IMR-90 (cell line): ENCODE results near the gene HTR3E. TPM values are rescaled to one million over a fixed set of nuclear protein-coding genes. Genes with fewer than 3 reads are reported as not detected.

Experiments
- ATAC-seq: fragments of 200-7000 bp; cut with Tn5 transposase; 2 replicates; pipeline ENCODE4 v1.9.1; 2020; ENCODE audit warnings: low read depth, mild to moderate bottlenecking, moderate library complexity
- BruUV-seq: library from RNA; stranded (reverse); fragments of 400-500 nt; replicated peaks from 2 replicates; lab custom pipeline; 2021; lab: Mats Ljungman, UMichigan
- CTCF ChIA-PET: fragments of 300-600 bp; formaldehyde crosslinking; extraction: SDS; loops from one replicate; lab custom pipeline; 2021; ENCODE audit warnings: antibody characterized with exemption; lab: Yijun Ruan, JAX
- POLR2A ChIA-PET: fragments of 300-600 bp; sonication (Branson Sonifier 250); formaldehyde crosslinking; loops from one replicate; lab custom pipeline; 2022; ENCODE audit warnings: antibody characterized with exemption; ENCODE audit not compliant: unreplicated experiment; lab: Charles Lee
- DNase-seq: peaks from one replicate; pipeline ENCODE4 v3.0.0; 2013
- H2AFZ ChIP-seq: replicated peaks from 2 replicates; pipeline ENCODE3; 2013; ENCODE audit warnings: low read length, mild to moderate bottlenecking; ENCODE audit not compliant: poor library complexity
- H2AK5ac ChIP-seq: 2 replicates; pipeline ENCODE4 v1.6.1; 2013; ENCODE audit warnings: low read depth, low read length, inconsistent platforms
- H2AK9ac ChIP-seq: replicated peaks from 2 replicates; pipeline ENCODE3; 2013; ENCODE audit warnings: mild to moderate bottlenecking, low read depth, low read length, moderate library complexity; ENCODE audit not compliant: poor library complexity
- H2BK120ac ChIP-seq: 2 replicates; pipeline ENCODE4 v1.6.1; 2013; ENCODE audit warnings: low read depth, low read length, inconsistent platforms
- H2BK15ac ChIP-seq: 3 replicates; pipeline ENCODE4 v1.6.1; 2013; ENCODE audit warnings: low read depth, low read length, inconsistent platforms
- H2BK20ac ChIP-seq: 2 replicates; pipeline ENCODE4 v1.6.1; 2013; ENCODE audit warnings: low read depth, mild to moderate bottlenecking, inconsistent platforms, low read length, moderate library complexity
- H2BK5ac ChIP-seq: 2 replicates; pipeline ENCODE4 v1.6.1; 2013; ENCODE audit warnings: mild to moderate bottlenecking, low read depth, low read length, inconsistent platforms; ENCODE audit not compliant: poor library complexity, severe bottlenecking
- H3K14ac ChIP-seq: replicated peaks from 2 replicates; pipeline ENCODE4 v1.6.1; 2013; ENCODE audit warnings: low read depth, low read length, inconsistent platforms
- H3K18ac ChIP-seq: 2 replicates; pipeline ENCODE4 v1.6.1; 2013; ENCODE audit warnings: low read depth, low read length, control low read depth
- H3K23ac ChIP-seq: 2 replicates; pipeline ENCODE4 v1.6.1; 2013; ENCODE audit warnings: low read depth, low read length, inconsistent platforms
- H3K27ac ChIP-seq: 2 replicates; pipeline ENCODE4 v1.5.1; 2013; ENCODE audit warnings: mild to moderate bottlenecking, control low read depth, low read length; ENCODE audit not compliant: insufficient read depth
- H3K27me3 ChIP-seq: 2 replicates; pipeline ENCODE4 v1.6.1; 2013; ENCODE audit warnings: low read length; ENCODE audit not compliant: control insufficient read depth, insufficient read depth
- H3K36me3 ChIP-seq: 2 replicates; pipeline ENCODE4 v1.6.1; 2013; ENCODE audit warnings: low read length, mixed read lengths; ENCODE audit not compliant: control insufficient read depth, insufficient read depth
- H3K4ac ChIP-seq: 2 replicates; pipeline ENCODE4 v1.6.1; 2013; ENCODE audit warnings: low read depth, low read length, inconsistent platforms
- H3K4me1 ChIP-seq: 2 replicates; pipeline ENCODE4 v1.6.1; 2013; ENCODE audit warnings: low read length, mixed read lengths; ENCODE audit not compliant: control insufficient read depth, insufficient read depth
- H3K4me2 ChIP-seq: 2 replicates; pipeline ENCODE4 v1.6.1; 2013; ENCODE audit warnings: low read depth, mild to moderate bottlenecking, control low read depth, low read length, moderate library complexity
- H3K4me3 ChIP-seq: 2 replicates; pipeline ENCODE4 v1.5.1; 2013; ENCODE audit warnings: low read depth, mild to moderate bottlenecking, control low read depth, low read length, moderate library complexity; ENCODE audit not compliant: insufficient read depth
- H3K56ac ChIP-seq: 2 replicates; pipeline ENCODE4 v1.6.1; 2013; ENCODE audit warnings: low read length, inconsistent platforms; ENCODE audit not compliant: insufficient read depth; ENCODE audit errors: extremely low read depth
- H3K79me1 ChIP-seq, 2 experiments: 2 replicates each; pipeline ENCODE4 v1.6.1; 2013; ENCODE audit warnings: low read length in 2 of 2, inconsistent platforms in 1 of 2, low read depth in 1 of 2
- H3K9ac ChIP-seq: 2 replicates; pipeline ENCODE4 v1.6.1; 2013; ENCODE audit warnings: low read depth, low read length, control low read depth
- H3K9me1 ChIP-seq: 2 replicates; pipeline ENCODE4 v1.6.1; 2013; ENCODE audit warnings: low read length, inconsistent platforms; ENCODE audit not compliant: insufficient read depth
- H3K9me3 ChIP-seq: 2 replicates; pipeline ENCODE4 v1.6.1; 2013; ENCODE audit warnings: low read length; ENCODE audit not compliant: control insufficient read depth, insufficient read depth
- H4K20me1 ChIP-seq: 2 replicates; pipeline ENCODE4 v1.6.1; 2013; ENCODE audit warnings: low read length, inconsistent platforms; ENCODE audit not compliant: insufficient read depth
- H4K5ac ChIP-seq: 2 replicates; pipeline ENCODE4 v1.6.1; 2013; ENCODE audit warnings: mild to moderate bottlenecking, low read depth, low read length, control low read depth
- H4K8ac ChIP-seq, 2 experiments: 2 replicates each; pipeline ENCODE4 v1.6.1; 2013; ENCODE audit warnings: low read depth in 2 of 2, low read length in 2 of 2, control low read depth in 1 of 2, inconsistent platforms in 1 of 2
- H4K91ac ChIP-seq: 2 replicates; pipeline ENCODE4 v1.6.1; 2013; ENCODE audit warnings: low read depth, low read length, inconsistent platforms; ENCODE audit not compliant: insufficient read depth
- CEBPB ChIP-seq: IDR thresholded peaks from 2 replicates; pipeline ENCODE4 v1.6.1; 2012; ENCODE audit warnings: low read depth, low read length, improper control_type of control experiment
- FOS ChIP-seq: fragments of 150-350 bp; IDR thresholded peaks from 2 replicates; pipeline ENCODE4 v1.6.1; 2016; ENCODE audit warnings: low read depth, low read length
- WGBS, 2 experiments: methylation state at CpG; one replicate each; pipeline versions ENCODE4 v1.1.5 to v1.1.7; 2013; ENCODE audit warnings: missing lambda C conversion rate in 2 of 2; ENCODE audit not compliant: insufficient read length in 1 of 2; ENCODE audit errors: extremely low coverage in 2 of 2; 5-methylcytosine and 5-hydroxymethylcytosine counted together
- dilution Hi-C: fragments of 300-500 bp; cut with HindIII; formaldehyde crosslinking; loops from one replicate; pipeline ENCODE4 v1.14.3; 2018; ENCODE audit warnings: low sequenced_read_pairs; ENCODE audit not compliant: unreplicated experiment
- in situ Hi-C: fragments of 300-500 bp; cut with MboI; formaldehyde crosslinking; loops from 3 replicates; pipeline ENCODE4 v1.14.3; 2019; ENCODE audit warnings: low sequenced_read_pairs, inconsistent platforms, mixed read lengths
- intact Hi-C: fragments of 100-400 bp; cut with micrococcal nuclease; formaldehyde crosslinking; loops from 2 replicates; pipeline ENCODE4 v1.10.0; 2022
- polyA plus RNA-seq, 3 experiments: library from polyadenylated mRNA; depleted of rRNA; stranded (reverse); fragments of >200 nt; gene quantifications; 2 replicates each; pipeline ENCODE4 v1.2.3, GENCODE V29; 2012; ENCODE audit warnings: low replicate concordance in 1 of 3
- total RNA-seq: library from RNA; depleted of rRNA; stranded (reverse); fragments of >200 nt; gene quantifications from 2 replicates; pipeline ENCODE4 v1.2.3, GENCODE V29; 2012

HTR3E gene
- total and polyA plus RNA-seq, 2 of the 4 experiments (the other 2 are of a cell fraction): not detected

GRCh38 chr3:184144505-184144904, 47.6 kb downstream of the HTR3E start:
- Histone ChIP-seq H3K18ac (no peak overlapping the region), H2AK9ac (no peak overlapping the region), H3K27me3 (no peaks in the 10 kb centered on the region), H3K56ac (no peak overlapping the region), H2BK20ac (no peak overlapping the region), H3K4me1 (0 out of 2 replicates have a peak, but pooled peaks cover 2% of the 10 kb centered on the region), H2BK120ac (no peak overlapping the region), H3K9me3 (no peaks in the 10 kb centered on the region), H4K5ac (no peak overlapping the region), H3K23ac (no peak overlapping the region), H3K27ac (no peak overlapping the region), H3K36me3 (peaks cover 45% of the 10 kb centered on the region), H4K91ac (no peak overlapping the region), H3K4me2 (no peak overlapping the region), H3K4me3 (no peak overlapping the region), H3K9me1 (no peaks in the 10 kb centered on the region), H2BK15ac (no peak overlapping the region), H3K4ac (no peak overlapping the region), H3K79me1 (peaks cover 17 to 24% of the 10 kb centered on the region in 2 experiments), H4K20me1 (peaks cover 18% of the 10 kb centered on the region), H2BK5ac (no peak overlapping the region), H2AK5ac (no peak overlapping the region), H2AFZ (no peak overlapping the region), H3K14ac (no peak overlapping the region), H3K9ac (no peak overlapping the region), H4K8ac (no peak overlapping the region)
- TSS peak; percentile 26 for BruUV-seq
- no CpG with 5 or more reads among the region's 5 CpGs for WGBS, 2 experiments
- peak; percentile 90 for TF ChIP-seq CEBPB
- no peak for TF ChIP-seq FOS
- DNase-seq: no peak
- dilution Hi-C loops: no loop called here
- ATAC-seq: no peak
- in situ Hi-C loops: no loop called here
- POLR2A ChIA-PET: no interaction called here
- CTCF ChIA-PET: no interaction called here
- intact Hi-C loops: no loop called here
